ENCODE results near the gene FBXW8.

FBXW8 gene

DNA sequence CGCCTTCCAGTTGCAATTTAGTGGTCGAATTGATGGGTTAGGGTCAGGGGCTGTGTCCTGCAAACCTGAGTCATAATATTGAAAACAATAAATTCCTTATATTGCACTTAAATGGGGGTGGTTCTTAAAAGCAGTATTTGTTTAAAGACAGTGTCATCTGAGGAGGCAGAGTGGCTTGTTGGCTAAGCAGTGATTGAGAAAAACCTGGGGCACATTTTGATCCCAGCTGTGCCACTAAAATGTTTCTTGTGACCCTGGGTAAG, 48.4 kb downstream of the FBXW8 start:
- no peak for DNase-seq

DNA sequence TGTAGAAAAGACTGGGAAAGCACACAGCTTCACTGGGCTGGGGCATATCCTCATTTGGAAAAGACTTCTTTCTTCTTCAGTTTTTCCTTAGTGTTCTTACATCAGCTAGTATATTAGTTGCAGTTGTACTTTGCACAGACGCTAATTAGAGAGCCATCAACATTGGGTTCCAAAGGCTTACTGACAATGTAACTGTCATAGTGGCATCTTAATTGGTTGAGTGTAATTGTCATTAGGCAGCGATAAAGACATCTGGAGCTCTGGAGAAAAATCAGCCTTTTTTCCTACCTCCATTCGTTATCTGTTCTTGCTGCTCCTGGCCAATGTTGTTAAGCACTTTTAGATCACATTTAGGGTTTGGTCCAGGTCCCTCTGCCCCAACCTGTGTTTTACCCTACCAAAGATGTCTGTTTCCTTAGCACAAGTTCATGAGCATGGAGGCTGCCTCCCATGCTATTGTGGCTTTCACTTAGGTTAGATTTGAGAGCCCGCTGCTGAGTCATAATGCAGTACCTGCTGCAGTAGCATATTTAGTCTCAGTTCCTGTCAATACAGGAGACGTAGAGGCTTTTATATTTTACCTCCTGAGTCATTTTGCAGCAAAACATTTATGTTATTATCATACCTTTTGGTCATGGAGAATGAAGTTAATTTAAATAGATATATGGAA, 49.2 kb downstream of the FBXW8 start:
- no peak for DNase-seq

DNA sequence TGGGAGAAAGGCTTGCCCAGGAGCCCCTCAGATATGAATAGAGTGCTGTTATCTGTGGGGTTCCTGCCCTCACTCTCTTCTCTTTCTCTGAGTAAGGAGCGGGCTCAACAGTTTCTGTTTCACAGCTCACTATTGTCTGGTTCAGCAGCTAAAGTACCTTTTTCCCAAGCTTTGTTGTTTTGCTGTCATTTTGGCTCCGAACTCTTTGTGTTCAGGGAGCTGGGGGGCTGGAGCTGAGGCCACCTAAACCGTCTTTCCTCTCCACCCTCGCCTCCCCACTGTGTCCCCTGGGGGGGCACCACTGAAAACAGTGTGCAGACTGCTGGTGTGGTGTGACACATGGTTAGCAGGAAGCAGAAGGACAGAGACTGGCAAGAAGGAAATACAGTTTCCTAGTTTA, 51.4 kb downstream of the FBXW8 start:
- no peak for DNase-seq

DNA sequence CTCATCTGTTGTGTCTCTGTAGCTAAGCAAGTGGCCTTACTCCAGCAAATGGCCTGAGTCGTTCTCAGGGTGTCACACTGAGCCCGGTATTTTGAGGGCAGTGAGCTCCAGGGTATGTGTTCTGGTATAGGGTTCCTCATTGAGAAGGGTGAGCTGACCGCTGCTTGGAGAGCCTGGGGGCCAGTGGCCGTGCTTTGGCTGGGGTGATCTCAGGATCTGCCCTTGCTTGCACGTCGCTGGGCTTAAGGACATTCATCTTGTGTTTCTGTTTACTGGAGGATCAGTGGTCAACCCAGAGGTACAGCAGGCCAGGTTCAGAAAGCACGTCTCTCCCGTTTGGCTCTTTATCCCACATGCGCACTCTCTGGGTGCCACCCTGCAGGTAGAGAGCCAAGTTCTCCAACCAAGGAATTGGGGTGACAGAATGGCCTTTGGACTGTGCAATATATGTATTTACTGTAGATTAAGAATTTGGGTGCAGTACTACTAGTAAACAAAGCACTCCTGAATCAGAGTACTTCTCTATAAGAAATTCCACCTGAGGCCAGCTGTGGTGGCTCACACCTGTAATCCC, 52.1 kb downstream of the FBXW8 start:
- DNase-seq, result no peak

- no peak for DNase-seq
These were observed 53.6 kb downstream of the FBXW8 start for GRCh38 chr12:116964054-116965050.

DNA sequence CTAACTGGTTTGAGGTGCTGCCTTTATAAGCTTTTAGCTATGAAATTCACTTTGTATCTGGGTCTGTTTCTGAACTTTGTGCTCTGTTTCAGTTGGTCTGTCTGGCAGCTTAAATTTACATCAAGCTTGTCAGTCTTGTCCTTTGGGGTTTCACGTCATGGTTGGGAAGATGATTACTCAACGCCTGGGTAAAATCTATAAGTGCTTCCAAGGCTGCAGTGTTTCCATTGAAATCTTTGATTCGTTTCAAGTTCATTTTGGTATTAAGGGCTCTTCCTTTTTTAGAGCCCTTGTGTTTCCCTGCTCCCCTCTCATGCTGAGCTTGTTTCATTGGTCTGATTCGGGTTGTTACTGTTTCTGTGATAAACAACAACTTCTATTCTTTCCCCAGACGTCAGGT, 58.2 kb downstream of the FBXW8 start:
- no peak for DNase-seq

DNA sequence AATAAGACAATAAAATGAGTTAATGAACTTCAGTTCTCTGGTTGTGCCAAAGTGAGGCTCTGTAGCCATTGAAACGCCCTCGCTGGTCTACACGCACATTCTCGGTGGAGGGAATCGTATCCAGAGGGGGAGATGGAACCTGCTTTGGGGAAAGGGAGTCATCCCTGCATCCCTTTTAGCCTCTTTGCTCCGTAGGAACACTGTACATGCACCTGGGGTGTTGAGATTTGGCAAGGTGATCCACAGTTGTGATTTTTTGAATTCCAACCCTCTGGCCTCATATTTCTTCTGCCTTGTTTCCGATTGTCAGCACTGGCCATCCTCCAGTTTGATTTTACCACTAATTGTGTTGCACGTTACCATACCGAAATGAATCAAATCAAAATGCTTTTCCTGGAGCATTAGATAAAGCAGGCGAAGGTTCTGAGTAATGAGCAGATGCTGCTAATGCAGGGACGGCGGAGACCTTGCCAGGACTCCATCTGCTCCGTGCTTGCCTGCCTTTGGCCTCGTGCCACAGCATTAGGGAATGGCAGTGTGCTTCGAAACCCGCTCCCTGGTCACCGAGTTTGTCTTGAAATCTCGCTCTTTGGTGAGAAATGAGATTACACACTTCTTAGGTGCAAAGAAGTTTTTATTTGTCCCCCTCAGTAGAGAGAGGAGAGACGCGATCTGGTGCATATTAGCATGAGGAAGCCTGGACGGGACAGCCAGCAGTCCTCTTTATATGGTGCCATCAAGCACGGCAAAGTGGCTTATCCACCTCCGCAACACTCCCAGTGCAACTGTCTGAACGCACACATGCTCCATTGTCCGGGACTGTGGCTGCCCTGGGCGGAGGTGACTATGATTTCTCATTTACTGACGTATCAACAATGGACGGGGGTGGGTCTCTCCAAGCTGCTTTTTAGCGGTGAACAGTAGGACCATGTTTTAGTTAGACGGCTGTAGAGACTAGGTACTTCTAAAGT, 59.1 kb downstream of the FBXW8 start:
- DNase-seq, result no peak

GRCh38 chr12:116971222-116971621, 60.5 kb downstream of the FBXW8 start:
- no peak for DNase-seq

- DNase-seq, result no peak
These were observed 65.1 kb downstream of the FBXW8 start for GRCh38 chr12:116975779-116976393.

DNA sequence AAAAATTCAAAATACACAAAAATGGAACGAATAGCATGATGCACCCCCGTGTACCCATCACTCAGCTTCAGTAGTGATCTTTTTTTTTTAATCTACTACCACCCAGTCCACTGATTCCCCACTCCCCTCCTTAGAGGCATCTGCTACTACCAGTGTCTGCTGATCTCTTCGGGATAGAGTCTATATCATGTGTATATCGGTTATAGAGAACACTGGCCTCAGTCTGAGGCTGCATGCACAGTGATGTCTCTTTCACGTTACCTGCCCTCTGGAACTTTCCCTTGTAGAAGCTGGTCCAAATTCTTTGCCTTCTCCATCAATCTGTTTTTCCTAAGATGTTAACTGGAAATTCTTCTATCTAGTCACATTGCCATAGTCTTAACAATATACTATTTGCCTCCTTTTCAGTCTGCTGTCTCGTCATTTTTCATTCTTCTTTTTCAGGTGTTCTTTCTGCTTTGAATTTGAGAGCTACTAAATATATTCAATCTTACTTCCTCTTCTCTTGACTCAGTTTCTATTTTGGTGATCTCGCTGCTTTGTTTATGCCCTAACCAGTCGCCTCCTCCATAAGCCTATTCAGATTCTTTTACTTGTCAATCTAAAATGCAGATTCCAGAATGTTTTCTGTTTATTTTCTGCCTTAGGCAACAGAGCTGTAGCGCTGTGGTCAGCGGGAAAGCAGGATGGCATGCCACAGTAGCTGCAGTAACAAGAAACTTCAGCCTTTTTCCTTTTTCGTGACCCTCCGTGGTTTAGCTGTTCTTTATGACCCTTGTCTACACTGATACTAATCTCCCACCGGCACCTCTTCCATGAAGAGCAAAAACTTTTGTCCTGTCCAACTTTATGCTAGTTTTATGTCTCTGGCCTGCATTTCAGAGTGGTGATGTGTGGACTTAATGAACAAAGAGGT, 67.0 kb downstream of the FBXW8 start:
- no peak for DNase-seq

DNA sequence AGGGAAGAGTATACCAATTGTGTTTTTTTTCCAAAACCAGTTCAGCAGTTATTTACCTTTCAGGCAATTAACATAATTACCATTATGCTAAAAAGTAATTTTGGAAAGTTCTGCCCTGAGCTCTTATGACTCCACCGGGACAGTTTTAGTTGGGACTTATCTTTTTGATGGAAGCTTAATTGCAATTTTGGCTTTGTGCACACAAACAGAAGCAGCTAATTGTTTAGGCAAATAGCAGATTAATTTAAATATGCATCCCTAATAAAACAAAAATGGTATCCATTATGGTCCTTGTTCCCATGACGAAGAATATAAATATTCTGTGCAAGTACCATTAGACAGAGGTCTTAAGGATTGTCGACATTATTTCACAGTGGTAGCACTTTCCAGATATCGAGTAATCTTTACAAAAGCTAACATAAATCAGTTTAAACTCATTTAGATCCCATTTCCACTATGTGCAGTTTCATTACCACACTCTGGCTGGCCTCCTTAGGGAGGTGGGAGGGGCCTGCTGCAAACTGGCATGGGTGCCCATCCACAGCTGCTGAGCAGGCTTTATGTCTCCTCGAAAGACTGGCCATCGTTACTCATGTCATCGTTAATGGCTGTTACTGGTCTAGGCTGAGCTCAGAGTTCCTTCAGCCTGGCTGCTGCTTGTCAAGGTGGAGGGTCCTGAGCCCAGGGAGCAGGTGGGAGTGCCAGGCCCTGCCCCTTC, 68.2 kb downstream of the FBXW8 start:
- no peak for DNase-seq

GRCh38 chr12:116980083-116980482, 69.3 kb downstream of the FBXW8 start:
- DNase-seq, result no peak

GRCh38 chr12:116982791-116983411, 72.2 kb downstream of the FBXW8 start:
- no peak for DNase-seq

GRCh38 chr12:116984098-116984497, 73.3 kb downstream of the FBXW8 start:
- DNase-seq, result no peak

- no peak for DNase-seq
These were observed 79.6 kb downstream of the FBXW8 start for GRCh38 chr12:116990329-116990728.

GRCh38 chr12:116990971-116991966, 80.5 kb downstream of the FBXW8 start:
- no peak for DNase-seq

- no peak for DNase-seq
These were observed 85.3 kb downstream of the FBXW8 start for GRCh38 chr12:116996093-116996492.

GRCh38 chr12:116996621-116997020, 85.9 kb downstream of the FBXW8 start:
- DNase-seq, result no peak

DNA sequence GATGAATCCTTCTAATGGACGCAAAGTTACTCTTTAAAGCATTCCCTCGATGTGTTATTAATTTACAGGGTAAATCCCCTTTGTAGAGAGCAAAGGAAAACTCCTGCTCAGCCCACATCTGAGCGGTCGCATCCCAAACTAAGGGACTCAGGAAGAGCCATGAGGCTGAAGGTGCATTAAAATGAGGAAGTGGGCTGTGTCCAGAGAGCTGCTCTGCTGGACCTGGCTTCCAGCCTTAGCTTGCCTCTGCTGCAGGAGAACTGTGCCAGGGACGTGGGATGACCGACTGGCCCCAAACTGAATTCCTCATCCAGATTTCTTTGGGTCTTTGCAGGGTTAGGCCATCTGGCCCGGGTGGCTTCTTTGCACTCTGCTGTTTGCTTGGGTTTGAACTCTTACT, 88.3 kb downstream of the FBXW8 start:
- DNase-seq, result no peak

Data from SIG-M5 (cell line).